ENCODE results near the gene GPR34.

DNA sequence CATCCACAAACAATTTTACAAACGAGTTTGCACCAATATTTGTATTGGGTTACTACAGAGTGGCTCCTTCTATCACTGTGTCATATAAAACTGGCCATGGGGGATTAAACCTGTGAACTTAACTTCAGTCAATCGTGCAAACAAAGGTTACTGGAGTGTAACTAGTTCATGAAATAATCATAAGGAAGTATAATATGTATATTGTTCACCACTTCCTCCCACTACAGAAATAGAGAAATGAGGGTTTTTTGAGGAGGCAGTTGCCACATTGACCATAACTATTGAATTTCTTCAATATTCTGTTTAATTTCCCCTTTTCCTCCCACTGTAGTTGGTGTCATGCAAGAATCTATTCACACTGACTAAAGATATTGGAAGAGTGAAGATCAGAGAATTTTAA, 35.1 kb downstream of the GPR34 start, which contains the start of gene GPR82:
- no peak for TF ChIP-seq CTCF (IDR thresholded peaks at IDR 0.05)
- TF ChIP-seq POLR2AphosphoS5 (IDR thresholded peaks at IDR 0.05): no peak

All from gastroesophageal sphincter (tissue), 3 donors.